Lower leg skin (tissue), 4 donors: ENCODE results near the gene FAM107B. TPM values are rescaled to one million over a fixed set of nuclear protein-coding genes. Genes with fewer than 3 reads are reported as not detected.
"Not testable (repeated sequence)": the region's sequence is repeated elsewhere in the genome, so short reads cannot be mapped to it uniquely, and the experiment has no call there.

Experiments used
- DNase-seq, 2 donors: peaks; one replicate each; pipeline ENCODE4 v3.0.0-alpha.2; 2019; ENCODE audit warnings: low spot score in 2 of 2
- H3K4me3 ChIP-seq: fragments of 200-600 bp; sonication (generic); 2 replicates; pipeline ENCODE4 v1.5.1; 2017; ENCODE audit warnings: mild to moderate bottlenecking, low read depth; ENCODE audit not compliant: poor library complexity, severe bottlenecking
- POLR2A ChIP-seq, 2 donors: fragments of 450-650 bp; IDR thresholded peaks; one replicate each; pipeline ENCODE4 v1.6.1; 2016 to 2017; ENCODE audit warnings: antibody characterized with exemption in 2 of 2, mild to moderate bottlenecking in 1 of 2, moderate library complexity in 1 of 2
- WGBS, 2 donors: methylation state at CpG; one replicate each; pipeline ENCODE4 v1.1.5; 2018; 5-methylcytosine and 5-hydroxymethylcytosine counted together
- intact Hi-C: fragments of 100-400 bp; cut with DNase I; formaldehyde crosslinking; loops from one replicate; pipeline ENCODE4 v1.15.0; 2023; ENCODE audit warnings: low total_unique reads
- total RNA-seq, 4 donors: library from RNA; depleted of rRNA; stranded (reverse); fragments of >200 nt; gene quantifications; one replicate each; pipeline ENCODE4 v1.1.0, GENCODE V29; 2016
- TF ChIP-seq, protein P1 (sequence below), 3 donors: fragments of 450-650 bp; IDR thresholded peaks; one replicate each; pipeline ENCODE4 v1.5.1; 2016; ENCODE audit warnings: antibody characterized with exemption in 3 of 3, mild to moderate bottlenecking in 3 of 3, moderate library complexity in 2 of 3

Gene FAM107B
- total RNA-seq, 4 donors from 2014 or later, result 28.3 to 52.7 (median 31.0) TPM

DNA sequence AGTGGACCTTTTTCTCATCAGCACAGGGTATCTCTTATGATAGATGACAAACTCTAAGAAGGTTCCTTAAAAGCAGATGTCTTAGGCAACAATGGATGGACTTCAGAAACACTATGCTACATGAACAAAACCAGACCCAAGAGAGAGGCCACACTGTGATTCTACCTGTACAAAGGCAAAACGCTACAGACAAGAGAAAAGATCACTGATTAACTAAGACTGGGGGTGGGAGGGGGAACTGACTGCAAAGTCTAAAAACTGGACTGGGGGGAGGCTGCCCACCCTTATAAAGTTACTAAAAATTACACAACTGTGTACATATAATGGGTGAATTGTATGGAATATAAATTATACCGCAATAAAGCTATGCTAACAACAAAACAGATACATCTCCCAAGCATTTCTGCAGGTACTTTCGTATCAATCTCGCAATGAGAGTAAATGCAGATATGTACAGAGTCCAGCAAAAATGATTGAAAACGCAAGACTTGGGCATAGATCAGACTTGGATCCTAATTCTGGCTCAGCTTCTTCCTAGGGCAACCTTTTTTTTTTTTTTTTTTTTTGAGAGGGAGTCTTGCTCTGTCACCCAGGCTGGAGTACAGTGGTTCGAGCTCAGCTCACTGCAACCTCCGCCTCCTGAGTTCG, 179.7 kb downstream of the FAM107B start:
- DNase-seq, result no peak
- WGBS, 2 donors, result 90 to 95% methylated on average over 8 of the region's 8 CpGs
- no peak overlapping the region for H3K4me3 ChIP-seq
- TF ChIP-seq, protein P1, sequence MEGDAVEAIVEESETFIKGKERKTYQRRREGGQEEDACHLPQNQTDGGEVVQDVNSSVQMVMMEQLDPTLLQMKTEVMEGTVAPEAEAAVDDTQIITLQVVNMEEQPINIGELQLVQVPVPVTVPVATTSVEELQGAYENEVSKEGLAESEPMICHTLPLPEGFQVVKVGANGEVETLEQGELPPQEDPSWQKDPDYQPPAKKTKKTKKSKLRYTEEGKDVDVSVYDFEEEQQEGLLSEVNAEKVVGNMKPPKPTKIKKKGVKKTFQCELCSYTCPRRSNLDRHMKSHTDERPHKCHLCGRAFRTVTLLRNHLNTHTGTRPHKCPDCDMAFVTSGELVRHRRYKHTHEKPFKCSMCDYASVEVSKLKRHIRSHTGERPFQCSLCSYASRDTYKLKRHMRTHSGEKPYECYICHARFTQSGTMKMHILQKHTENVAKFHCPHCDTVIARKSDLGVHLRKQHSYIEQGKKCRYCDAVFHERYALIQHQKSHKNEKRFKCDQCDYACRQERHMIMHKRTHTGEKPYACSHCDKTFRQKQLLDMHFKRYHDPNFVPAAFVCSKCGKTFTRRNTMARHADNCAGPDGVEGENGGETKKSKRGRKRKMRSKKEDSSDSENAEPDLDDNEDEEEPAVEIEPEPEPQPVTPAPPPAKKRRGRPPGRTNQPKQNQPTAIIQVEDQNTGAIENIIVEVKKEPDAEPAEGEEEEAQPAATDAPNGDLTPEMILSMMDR (IDR thresholded peaks at IDR 0.05), result no peak
- TF ChIP-seq POLR2A (IDR thresholded peaks at IDR 0.05), result no peak
- intact Hi-C loops, result no loop called here

DNA sequence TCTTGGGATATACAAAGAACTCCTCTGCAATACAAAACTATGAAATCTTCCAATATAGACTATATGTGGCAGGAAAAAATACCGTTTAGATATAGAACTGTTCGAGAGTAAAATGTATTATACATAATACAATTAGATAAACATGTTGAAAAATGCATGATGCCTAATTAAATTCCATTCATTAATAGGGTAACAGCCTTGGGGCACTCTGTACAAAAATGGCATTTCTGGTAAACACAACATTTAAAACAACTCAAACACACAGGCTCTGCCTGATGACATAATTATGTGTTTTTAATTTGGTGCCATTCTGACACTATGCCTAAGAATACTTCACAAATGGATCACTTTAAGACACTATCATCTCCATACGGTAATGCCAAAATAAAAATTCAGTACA, 180.9 kb downstream of the FAM107B start:
- TF ChIP-seq, protein P1 (IDR thresholded peaks at IDR 0.05), result no peak
- TF ChIP-seq POLR2A (IDR thresholded peaks at IDR 0.05), result no peak
- DNase-seq, result no peak
- WGBS, 2 donors, result 61% methylated on average over 3 of the region's 3 CpGs
- intact Hi-C loops, result no loop called here
- no peak overlapping the region for H3K4me3 ChIP-seq

DNA sequence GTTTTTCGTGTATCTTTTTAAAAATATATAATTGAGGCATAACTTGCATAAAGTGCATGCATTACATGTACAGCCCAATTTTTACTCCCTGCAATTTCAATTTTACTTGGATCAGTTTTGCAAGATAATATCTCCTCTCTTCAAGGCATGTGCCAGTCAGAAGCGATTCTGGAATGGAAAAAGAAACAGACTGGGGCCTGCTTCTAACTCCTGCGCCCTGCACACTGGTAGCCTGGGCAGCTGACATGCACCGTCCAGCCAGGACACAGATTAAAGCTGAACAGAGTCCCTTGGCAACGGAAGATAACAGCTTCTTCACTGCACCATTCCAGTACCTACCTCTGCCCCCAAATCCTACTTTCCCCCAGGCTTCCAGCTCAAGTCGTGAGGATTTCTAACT, 182.1 kb downstream of the FAM107B start:
- TF ChIP-seq, protein P1 (IDR thresholded peaks at IDR 0.05), result no peak
- TF ChIP-seq POLR2A (IDR thresholded peaks at IDR 0.05), result no peak
- H3K4me3 ChIP-seq, result no peak overlapping the region
- WGBS, 2 donors, result 55 to 56% methylated on average over 6 of the region's 6 CpGs
- DNase-seq, result peak in 1 of 2 donors; percentile 28
- intact Hi-C loops, result no loop called here

DNA sequence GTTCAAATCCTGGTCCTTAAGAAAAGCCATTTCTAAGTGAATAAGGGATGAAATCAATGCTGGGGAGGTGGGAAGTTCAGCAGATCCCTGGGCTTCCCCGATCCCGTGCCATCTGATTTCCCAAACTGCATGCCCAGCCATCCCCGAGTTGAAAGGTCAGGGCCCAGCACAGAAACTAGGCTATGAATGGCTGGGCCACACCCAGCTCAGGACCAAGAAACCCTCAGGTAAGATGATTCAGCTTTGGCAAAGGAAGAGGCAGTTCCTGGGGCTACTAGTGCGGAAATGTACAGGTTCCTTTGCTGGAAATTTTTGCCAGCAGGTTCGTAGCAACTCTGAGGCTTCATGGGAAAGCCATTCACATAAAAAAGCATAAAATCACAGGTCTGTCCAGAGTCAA, 182.7 kb downstream of the FAM107B start:
- intact Hi-C loops, result no loop called here
- no peak overlapping the region for H3K4me3 ChIP-seq
- TF ChIP-seq, protein P1 (IDR thresholded peaks at IDR 0.05), result no peak
- TF ChIP-seq POLR2A (IDR thresholded peaks at IDR 0.05), result no peak
- WGBS, 2 donors, result 59 to 66% methylated on average over 5 of the region's 5 CpGs
- peak in 1 of 2 donors; percentile 56 for DNase-seq

DNA sequence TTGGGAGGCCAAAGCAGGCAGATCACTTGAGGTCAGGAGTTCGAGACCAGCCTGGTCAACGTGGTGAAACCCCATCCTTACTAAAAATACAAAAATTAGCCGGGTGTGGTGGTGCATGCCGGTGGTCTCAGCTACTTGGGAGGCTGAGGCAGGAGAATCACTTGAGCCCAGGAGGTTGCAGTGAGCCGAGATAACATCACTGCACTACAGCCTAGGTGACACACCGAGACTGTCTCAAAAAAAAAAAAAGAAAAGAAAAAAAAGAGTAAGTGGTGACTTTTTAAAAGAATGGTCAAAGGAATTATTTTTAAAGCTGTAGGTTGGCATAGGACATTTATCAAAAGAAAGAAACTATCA, 185.8 kb downstream of the FAM107B start:
- intact Hi-C loops, H3K4me3 ChIP-seq, DNase-seq: not testable (repeated sequence)
- WGBS, 2 donors, result 73 to 92% methylated on average over 6 of the region's 6 CpGs

DNA sequence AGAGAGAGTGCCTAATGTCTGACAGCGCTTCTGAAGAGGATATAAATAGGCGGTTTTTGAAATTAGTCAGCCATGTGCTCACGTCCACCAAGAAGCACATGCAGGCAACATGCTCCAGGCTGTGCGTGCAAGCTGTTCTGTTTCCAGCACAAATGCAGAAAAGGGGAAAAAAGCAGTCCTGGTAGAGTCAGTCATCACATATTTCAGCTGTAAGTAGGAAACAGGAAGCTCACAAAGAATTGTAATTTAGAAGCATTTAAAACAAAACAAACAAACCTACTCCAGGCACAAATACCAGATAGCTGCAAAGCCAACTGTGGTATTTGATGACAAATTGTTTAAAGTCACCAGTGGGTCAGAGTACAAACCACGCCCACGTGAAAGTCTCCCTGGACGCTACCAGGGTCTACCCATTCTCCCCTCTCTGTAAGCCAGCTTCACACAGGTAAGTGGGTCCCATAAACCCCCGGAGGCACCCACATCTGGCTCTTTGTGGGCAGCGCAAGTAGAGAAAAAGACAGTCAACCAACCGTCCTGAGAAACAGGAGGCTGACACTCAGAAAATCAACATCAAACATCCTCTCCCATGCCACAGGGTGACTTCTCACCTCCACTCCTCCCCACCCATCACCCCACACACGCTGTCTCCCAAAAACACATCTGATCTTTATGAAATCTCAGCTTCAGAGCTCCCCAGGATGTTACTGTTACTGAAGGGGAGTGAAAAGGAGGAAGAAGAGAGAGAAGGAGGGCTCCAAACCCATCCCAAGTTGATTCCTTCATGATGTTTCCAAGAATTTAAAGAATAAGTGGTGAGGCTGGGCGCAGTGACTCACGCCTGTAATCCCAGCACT, 186.4 kb downstream of the FAM107B start:
- DNase-seq, result no peak
- H3K4me3 ChIP-seq, result no peak overlapping the region
- TF ChIP-seq, protein P1 (IDR thresholded peaks at IDR 0.05), result no peak
- no peak for TF ChIP-seq POLR2A (IDR thresholded peaks at IDR 0.05)
- 64 to 67% methylated on average over 13 of the region's 13 CpGs for WGBS, 2 donors
- intact Hi-C loops, result no loop called here
